Neuronal stem cell (in vitro differentiated cells): ENCODE measurements around the gene ZNF799. TPM values are rescaled to one million over a fixed set of nuclear protein-coding genes. Genes with fewer than 3 reads are reported as not detected.

Experiments
- DNase-seq: peaks from one replicate; pipeline ENCODE4 v3.0.0-alpha.2; 2013; ENCODE audit warnings: low spot score
- H2AFZ ChIP-seq: one replicate; pipeline ENCODE4 v1.6.1; 2013; ENCODE audit warnings: mild to moderate bottlenecking, low read length, inconsistent platforms
- H2AK5ac ChIP-seq: 2 replicates; pipeline ENCODE4 v1.6.1; 2013; ENCODE audit warnings: low read depth, mild to moderate bottlenecking, inconsistent platforms, low read length, moderate library complexity, mixed read lengths
- H2BK120ac ChIP-seq: 2 replicates; pipeline ENCODE4 v1.6.1; 2013; ENCODE audit warnings: low read depth, mild to moderate bottlenecking, inconsistent platforms, low read length, moderate library complexity, mixed read lengths
- H2BK12ac ChIP-seq: one replicate; pipeline ENCODE4 v1.6.1; 2013; ENCODE audit warnings: low read length, inconsistent platforms
- H2BK15ac ChIP-seq: 2 replicates; pipeline ENCODE4 v1.6.1; 2013; ENCODE audit warnings: mild to moderate bottlenecking, low read length, inconsistent platforms, mixed read lengths
- H2BK5ac ChIP-seq: one replicate; pipeline ENCODE4 v1.6.1; 2013; ENCODE audit warnings: inconsistent platforms, mild to moderate bottlenecking, low read length, moderate library complexity
- H3K14ac ChIP-seq: one replicate; pipeline ENCODE4 v1.6.1; 2013; ENCODE audit warnings: low read length, inconsistent platforms
- H3K18ac ChIP-seq: 2 replicates; pipeline ENCODE4 v1.6.1; 2013; ENCODE audit warnings: low read length, inconsistent platforms
- H3K23ac ChIP-seq: 2 replicates; pipeline ENCODE4 v1.6.1; 2013; ENCODE audit warnings: low read depth, mild to moderate bottlenecking, mixed read lengths, low read length, inconsistent platforms; ENCODE audit not compliant: poor library complexity
- H3K27ac ChIP-seq: replicated peaks from 3 replicates; pipeline ENCODE4 v1.5.1; 2013; ENCODE audit warnings: low read length, inconsistent platforms
- H3K27me3 ChIP-seq, 3 experiments: 2 replicates each; pipeline ENCODE4 v1.6.1; 2013; ENCODE audit warnings: low read length in 3 of 3, mild to moderate bottlenecking in 2 of 3, inconsistent platforms in 1 of 3, low read depth in 1 of 3, mixed read lengths in 1 of 3, moderate library complexity in 1 of 3; ENCODE audit not compliant: control insufficient read depth in 3 of 3, insufficient read depth in 3 of 3
- H3K36me3 ChIP-seq, 2 donors: replicated peaks in 1 of 2; 2 replicates each; pipeline ENCODE4 v1.6.1; 2013; ENCODE audit warnings: low read length in 2 of 2; ENCODE audit not compliant: control insufficient read depth in 2 of 2, insufficient read depth in 2 of 2
- H3K4ac ChIP-seq: 2 replicates; pipeline ENCODE4 v1.6.1; 2013; ENCODE audit warnings: inconsistent platforms, mild to moderate bottlenecking, low read length, moderate library complexity
- H3K4me1 ChIP-seq, 2 donors: 1 replicate in 1 of 2; 2 replicates in 1 of 2; pipeline ENCODE4 v1.6.1; 2013; ENCODE audit warnings: low read length in 2 of 2, low read depth in 1 of 2; ENCODE audit not compliant: control insufficient read depth in 2 of 2, insufficient read depth in 1 of 2
- H3K4me2 ChIP-seq: one replicate; pipeline ENCODE4 v1.6.1; 2013; ENCODE audit warnings: mild to moderate bottlenecking, low read length, inconsistent platforms; ENCODE audit not compliant: insufficient read depth, poor library complexity, severe bottlenecking
- H3K4me3 ChIP-seq, 2 donors: 2 replicates each; pipeline ENCODE4 v1.5.1; 2013; ENCODE audit warnings: low read length in 2 of 2, mild to moderate bottlenecking in 2 of 2, inconsistent platforms in 1 of 2, moderate library complexity in 1 of 2
- H3K79me1 ChIP-seq: one replicate; pipeline ENCODE4 v1.6.1; 2013; ENCODE audit warnings: low read depth, mild to moderate bottlenecking, inconsistent platforms, low read length, moderate library complexity
- H3K9ac ChIP-seq: one replicate; pipeline ENCODE4 v1.6.1; 2013; ENCODE audit warnings: mild to moderate bottlenecking, low read depth, low read length, inconsistent platforms; ENCODE audit not compliant: poor library complexity
- H3K9me3 ChIP-seq, 2 donors: replicated peaks in 1 of 2; 2 replicates each; pipeline versions ENCODE3 to v1.6.1; 2013; ENCODE audit warnings: low read length in 2 of 2, mild to moderate bottlenecking in 2 of 2, inconsistent platforms in 1 of 2, low read depth in 1 of 2, mixed read lengths in 1 of 2, moderate library complexity in 1 of 2; ENCODE audit not compliant: control insufficient read depth in 2 of 2, insufficient read depth in 1 of 2
- H4K8ac ChIP-seq: one replicate; pipeline ENCODE4 v1.6.1; 2013; ENCODE audit warnings: low read depth, mild to moderate bottlenecking, inconsistent platforms, low read length, moderate library complexity
- H4K91ac ChIP-seq: one replicate; pipeline ENCODE4 v1.6.1; 2013; ENCODE audit warnings: low read length, low read depth, mild to moderate bottlenecking, inconsistent platforms; ENCODE audit not compliant: poor library complexity
- WGBS, 2 donors: extraction: QIAGEN DNeasy Blood & Tissue Kit; methylation state at CpG; one replicate each; pipeline ENCODE4 v1.1.7; 2013; ENCODE audit warnings: missing lambda C conversion rate in 2 of 2, mixed read lengths in 1 of 2; ENCODE audit not compliant: insufficient read length in 2 of 2, insufficient replicate concordance in 1 of 2; ENCODE audit errors: extremely low coverage in 2 of 2; 5-methylcytosine and 5-hydroxymethylcytosine counted together
- polyA plus RNA-seq, 2 experiments: library from polyadenylated mRNA; stranded (reverse); fragments of 200-250 nt; gene quantifications; one replicate each; pipeline ENCODE4 v1.2.3, GENCODE V29; 2013

The ZNF799 gene
- 2.7 TPM for polyA plus RNA-seq (2013, experiment 1 of 2)
- polyA plus RNA-seq (2013, experiment 2 of 2): 2.7 TPM

DNA sequence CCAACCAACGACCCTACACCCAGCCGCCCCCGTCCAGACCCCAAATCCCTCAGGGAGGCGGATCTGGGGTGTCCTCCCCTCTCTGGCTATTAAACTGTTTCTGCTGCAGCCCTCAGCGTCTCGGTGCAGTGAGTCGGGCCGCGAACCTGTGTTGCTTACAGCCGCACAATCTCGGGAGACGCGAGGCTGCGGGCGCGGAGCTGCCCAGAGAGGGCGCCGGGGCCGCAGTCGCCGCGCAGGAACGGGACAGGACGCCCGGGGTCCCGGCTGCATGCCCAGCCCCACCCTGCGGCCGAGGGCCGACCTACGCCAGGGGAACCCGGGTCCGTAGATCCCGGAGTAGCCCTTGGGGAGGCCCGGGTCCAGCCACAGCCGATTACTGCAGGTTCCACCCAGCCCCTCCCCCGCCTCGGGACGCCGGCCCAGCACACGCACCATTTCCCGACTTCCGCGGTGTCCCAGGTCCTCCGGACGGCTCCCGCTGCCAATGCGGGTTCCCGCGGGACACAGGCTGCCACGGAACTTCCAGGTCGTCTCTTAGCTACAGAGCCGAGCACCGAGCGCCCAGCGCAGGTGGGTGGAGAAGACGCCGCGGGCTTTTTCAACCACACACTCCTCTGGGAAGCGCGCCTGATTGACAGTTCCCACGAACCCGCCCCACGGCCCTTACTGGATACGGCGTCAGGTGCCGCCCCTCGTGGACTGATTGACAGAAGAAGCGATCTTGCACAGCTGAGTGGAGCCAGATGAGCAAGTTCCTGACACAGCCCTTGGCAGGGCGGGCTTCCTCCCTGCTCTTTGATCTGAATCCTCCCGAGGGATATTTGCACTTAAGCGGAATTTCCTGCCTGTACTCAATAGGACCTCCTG lies at the start of gene ZNF799:
ZNF799 (minus strand) TSS at position 639 of the 870 bp plus-strand sequence; CDS start at position 438, 201 bp downstream.
- H2BK15ac ChIP-seq: no peak within 1 kb of the TSS

DNA sequence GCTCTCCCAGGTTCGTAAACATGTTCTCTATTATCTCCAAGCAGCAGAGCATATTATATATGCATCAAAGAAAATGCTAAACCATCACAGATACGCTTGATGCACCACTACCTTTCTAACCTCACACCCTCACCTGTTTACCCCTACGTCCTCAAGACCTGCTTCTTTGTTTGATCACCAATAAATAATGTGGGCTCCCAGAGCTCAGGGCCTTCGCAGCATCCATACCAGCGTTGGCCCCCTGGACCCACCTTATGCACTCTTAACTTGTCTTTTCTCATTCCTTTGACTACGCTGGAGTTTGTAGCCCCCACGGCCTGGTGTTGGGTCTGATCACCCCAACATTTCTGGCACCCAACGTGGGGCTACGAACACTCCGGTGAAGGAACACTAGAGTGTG lies 49.8 kb upstream of the ZNF799 start:
- no peak overlapping the region for H3K9ac ChIP-seq
- no peak overlapping the region for H3K23ac ChIP-seq
- no peak overlapping the region for H3K4me3 ChIP-seq
- H4K91ac ChIP-seq: no peak overlapping the region
- H2AFZ ChIP-seq: no peak overlapping the region
- no peaks in the 10 kb centered on the region for H3K27me3 ChIP-seq
- no peak overlapping the region for H2BK15ac ChIP-seq
- no peak overlapping the region for H2BK120ac ChIP-seq
- no peak overlapping the region for H2AK5ac ChIP-seq
- H3K4me2 ChIP-seq: no peak overlapping the region
- H3K4me1 ChIP-seq: no peaks in the 10 kb centered on the region
- no peaks in the 10 kb centered on the region for H3K79me1 ChIP-seq
- H4K8ac ChIP-seq: no peak overlapping the region
- no peak overlapping the region for H3K4ac ChIP-seq
- no peak overlapping the region for H2BK12ac ChIP-seq
- peaks cover 15 to 73% of the 10 kb centered on the region in 2 donors for H3K9me3 ChIP-seq
- no peak for DNase-seq
- no peak overlapping the region for H3K27ac ChIP-seq
- no peak overlapping the region for H3K18ac ChIP-seq
- no peak overlapping the region for H2BK5ac ChIP-seq
- H3K14ac ChIP-seq: no peak overlapping the region
- WGBS, 2 donors: no CpG with 5 or more reads among the region's 10 CpGs
- peaks cover 0 to 8% of the 10 kb centered on the region in 2 donors for H3K36me3 ChIP-seq

More for the DNA sequence above, at the start of gene ZNF799:
- Histone ChIP-seq H3K9me3 (peaks cover 0 to 6% of the 10 kb centered on the region in 2 donors), H3K18ac (peak within 1 kb of the TSS; percentile 86), H2BK5ac (no peak within 1 kb of the TSS), H2BK12ac (no peak within 1 kb of the TSS), H3K4ac (no peak within 1 kb of the TSS), H3K4me2 (peak within 1 kb of the TSS; percentile 67), H3K79me1 (no peaks in the 10 kb centered on the region), H3K14ac (no peak within 1 kb of the TSS), H2AFZ (peak within 1 kb of the TSS; percentile 92), H4K91ac (no peak within 1 kb of the TSS), H3K4me3 (peak within 1 kb of the TSS; percentile 63 to 86), H3K4me1 (no peaks in the 10 kb centered on the region), H2BK120ac (no peak within 1 kb of the TSS), H2AK5ac (no peak within 1 kb of the TSS), H3K9ac (peak within 1 kb of the TSS; percentile 54), H3K36me3 (no peaks in the 10 kb centered on the region), H3K27ac (peak within 1 kb of the TSS; percentile 79), H3K27me3 (no peaks in the 10 kb centered on the region), H4K8ac (no peak within 1 kb of the TSS), H3K23ac (peak within 1 kb of the TSS; percentile 22)
- WGBS, 2 donors: no CpG with 5 or more reads among the region's 71 CpGs
- peak; percentile 88 for DNase-seq

DNA sequence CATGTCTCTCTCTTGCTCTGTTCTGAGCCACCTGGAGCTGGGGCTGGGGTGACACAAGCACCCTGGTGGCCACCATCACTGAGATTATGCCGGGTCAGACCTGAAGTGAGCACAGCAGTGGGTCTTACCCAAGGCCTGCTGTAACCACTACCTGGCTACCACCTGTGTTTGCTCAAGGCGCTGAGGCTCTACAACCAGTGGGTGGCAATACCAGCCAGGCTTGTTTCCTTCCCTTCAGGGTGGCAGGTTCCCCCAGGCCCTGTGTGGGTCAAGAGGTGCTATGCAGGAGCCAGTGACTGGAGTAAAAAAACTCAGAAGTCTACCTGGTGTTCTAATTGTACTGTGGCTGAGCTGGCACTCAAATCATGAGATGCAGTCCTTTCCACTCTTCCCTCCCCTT lies 47.7 kb upstream of the ZNF799 start:
- no peak overlapping the region for H3K4me2 ChIP-seq
- WGBS, 2 donors: no CpG with 5 or more reads among the region's 2 CpGs
- H3K9me3 ChIP-seq: peaks cover 11 to 55% of the 10 kb centered on the region in 2 donors

DNA sequence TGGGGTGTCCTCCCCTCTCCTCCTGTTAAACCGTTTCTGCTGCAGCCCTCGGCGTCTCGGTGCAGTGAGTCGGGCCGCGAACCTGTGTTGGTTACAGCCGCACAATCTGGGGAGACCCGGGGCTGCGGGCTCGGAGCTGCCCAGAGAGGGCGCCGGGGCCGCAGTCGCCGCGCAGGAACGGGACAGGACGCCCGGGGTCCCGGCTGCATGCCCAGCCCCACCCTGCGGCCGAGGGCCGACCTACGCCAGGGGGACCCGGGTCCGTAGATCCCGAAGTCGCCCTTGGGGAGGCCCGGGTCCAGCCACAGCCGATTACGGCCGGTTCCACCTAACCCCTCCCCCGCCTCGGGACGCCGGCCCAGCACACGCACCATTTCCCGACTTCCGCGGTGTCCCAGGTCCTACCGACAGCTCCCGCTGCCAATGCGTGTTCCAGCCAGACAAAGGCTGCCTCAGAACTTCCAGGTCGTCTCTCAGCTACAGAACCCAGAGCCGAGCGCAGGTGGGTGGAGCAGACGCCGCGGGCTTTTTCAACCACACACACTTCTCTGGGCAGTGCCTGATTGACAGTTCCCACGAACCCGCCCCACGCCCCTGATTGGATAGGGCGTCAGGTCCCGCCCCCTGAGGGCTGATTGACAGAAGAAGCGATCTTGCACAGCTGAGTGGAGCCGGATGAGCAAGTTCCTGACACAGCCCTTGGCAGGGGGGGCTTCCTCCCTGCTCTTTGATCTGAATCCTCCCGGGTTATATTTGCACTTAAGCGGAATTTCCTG lies 39.7 kb upstream of the ZNF799 start, which contains the start of gene ZNF443:
ZNF443 (minus strand) TSS at position 481 of the 776 bp plus-strand sequence; CDS start at position 374, 107 bp downstream.
- no peak within 1 kb of the TSS for H2BK15ac ChIP-seq
- no peak within 1 kb of the TSS for H2AK5ac ChIP-seq
- peak within 1 kb of the TSS; percentile 90 for H3K23ac ChIP-seq
- H2BK120ac ChIP-seq: no peak within 1 kb of the TSS
- peak within 1 kb of the TSS; percentile 88 to 94 for H3K4me3 ChIP-seq
- no peaks in the 10 kb centered on the region for H3K27me3 ChIP-seq
- H3K14ac ChIP-seq: no peak within 1 kb of the TSS
- H2BK5ac ChIP-seq: peak within 1 kb of the TSS; percentile 87
- no peaks in the 10 kb centered on the region for H3K79me1 ChIP-seq
- no peaks in the 10 kb centered on the region for H3K4me1 ChIP-seq
- DNase-seq: peak; percentile 96
- peak within 1 kb of the TSS; percentile 94 for H3K27ac ChIP-seq
- no peak within 1 kb of the TSS for H4K8ac ChIP-seq
- no peak within 1 kb of the TSS for H4K91ac ChIP-seq
- peak within 1 kb of the TSS; percentile 93 for H2AFZ ChIP-seq
- no peaks in the 10 kb centered on the region for H3K36me3 ChIP-seq
- H3K9ac ChIP-seq: peak within 1 kb of the TSS; percentile 86
- H3K18ac ChIP-seq: peak within 1 kb of the TSS; percentile 96
- no peak within 1 kb of the TSS for H2BK12ac ChIP-seq
- H3K9me3 ChIP-seq: peaks cover 0 to 6% of the 10 kb centered on the region in 2 donors
- WGBS, 2 donors: no CpG with 5 or more reads among the region's 59 CpGs
- no peak within 1 kb of the TSS for H3K4ac ChIP-seq
- peak within 1 kb of the TSS; percentile 66 for H3K4me2 ChIP-seq

More for the DNA sequence above, 47.7 kb upstream of the ZNF799 start:
- DNase-seq: no peak
- H2BK15ac ChIP-seq: no peak overlapping the region
- H3K4me3 ChIP-seq: no peak overlapping the region
- no peak overlapping the region for H2AFZ ChIP-seq
- H3K79me1 ChIP-seq: no peaks in the 10 kb centered on the region
- H3K27ac ChIP-seq: no peak overlapping the region
- H4K91ac ChIP-seq: no peak overlapping the region
- no peak overlapping the region for H3K4ac ChIP-seq
- H2BK12ac ChIP-seq: no peak overlapping the region
- no peaks in the 10 kb centered on the region for H3K4me1 ChIP-seq
- H3K9ac ChIP-seq: no peak overlapping the region
- no peaks in the 10 kb centered on the region for H3K27me3 ChIP-seq
- no peak overlapping the region for H3K14ac ChIP-seq
- no peak overlapping the region for H4K8ac ChIP-seq
- H2AK5ac ChIP-seq: no peak overlapping the region
- peaks cover 0 to 6% of the 10 kb centered on the region in 2 donors for H3K36me3 ChIP-seq
- H2BK5ac ChIP-seq: no peak overlapping the region
- H2BK120ac ChIP-seq: no peak overlapping the region
- H3K23ac ChIP-seq: no peak overlapping the region
- no peak overlapping the region for H3K18ac ChIP-seq
